GM13977 (cell line): ENCODE data around the gene UVSSA.

Experiments used
- DNase-seq: peaks from one replicate; pipeline ENCODE4 v3.0.0; 2012; ENCODE audit warnings: low spot score
- in situ Hi-C: fragments of 300-500 bp; cut with MboI; formaldehyde crosslinking; loops from one replicate; pipeline ENCODE4 v1.12.0; 2022; ENCODE audit warnings: low sequenced_read_pairs, low pct_unique_long_range_greater_than_20kb, mixed read lengths, inconsistent platforms; ENCODE audit not compliant: unreplicated experiment
- TF ChIP-seq, protein P1 (sequence below): IDR thresholded peaks from 2 replicates; pipeline ENCODE4 v1.5.1; 2012; ENCODE audit warnings: mild to moderate bottlenecking, control low read depth; ENCODE audit not compliant: insufficient read depth; ENCODE audit errors: extremely low read depth, missing control alignments

Gene UVSSA

DNA sequence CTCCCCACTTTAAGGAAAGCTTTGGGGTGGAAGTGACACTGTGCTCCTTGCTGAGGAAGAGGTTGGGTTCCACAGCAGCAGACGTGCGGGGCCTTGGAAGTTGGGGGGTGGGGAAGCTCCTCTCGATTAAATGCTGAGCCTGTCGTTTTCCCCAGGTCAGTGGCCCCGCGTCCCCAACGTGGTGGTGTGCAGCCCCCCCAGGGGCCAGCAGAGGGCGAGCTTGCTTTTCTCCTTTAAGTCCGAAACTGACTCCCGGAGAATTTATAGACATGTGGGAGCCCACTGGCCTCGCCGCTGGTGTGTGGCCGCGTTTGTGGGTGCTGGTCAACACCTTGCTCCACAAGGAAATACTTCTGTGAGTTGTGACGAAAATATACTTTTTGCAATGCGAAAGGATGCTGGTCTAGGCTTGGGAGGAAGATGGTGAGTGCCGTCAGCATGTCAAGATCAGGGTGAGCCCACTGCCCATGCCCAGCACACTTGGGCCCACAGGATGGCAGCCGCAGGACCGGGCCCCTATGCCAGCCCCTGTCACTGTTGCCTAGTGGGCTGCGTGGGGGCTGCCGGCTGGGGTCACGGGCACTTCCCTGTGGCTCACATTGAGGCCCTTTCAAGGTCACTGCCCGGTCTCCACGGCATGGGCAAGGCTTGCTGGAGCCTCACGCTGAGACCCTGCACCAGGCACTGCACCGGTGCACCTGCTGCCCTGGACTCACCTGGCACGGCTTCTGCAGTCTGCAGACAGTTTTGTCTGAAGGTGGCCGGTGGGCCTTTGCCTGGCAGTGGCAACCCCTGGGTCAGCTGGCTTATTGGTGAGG is 9.4 kb downstream of the UVSSA start:
- DNase-seq, result peak; percentile 85
- TF ChIP-seq, protein P1, sequence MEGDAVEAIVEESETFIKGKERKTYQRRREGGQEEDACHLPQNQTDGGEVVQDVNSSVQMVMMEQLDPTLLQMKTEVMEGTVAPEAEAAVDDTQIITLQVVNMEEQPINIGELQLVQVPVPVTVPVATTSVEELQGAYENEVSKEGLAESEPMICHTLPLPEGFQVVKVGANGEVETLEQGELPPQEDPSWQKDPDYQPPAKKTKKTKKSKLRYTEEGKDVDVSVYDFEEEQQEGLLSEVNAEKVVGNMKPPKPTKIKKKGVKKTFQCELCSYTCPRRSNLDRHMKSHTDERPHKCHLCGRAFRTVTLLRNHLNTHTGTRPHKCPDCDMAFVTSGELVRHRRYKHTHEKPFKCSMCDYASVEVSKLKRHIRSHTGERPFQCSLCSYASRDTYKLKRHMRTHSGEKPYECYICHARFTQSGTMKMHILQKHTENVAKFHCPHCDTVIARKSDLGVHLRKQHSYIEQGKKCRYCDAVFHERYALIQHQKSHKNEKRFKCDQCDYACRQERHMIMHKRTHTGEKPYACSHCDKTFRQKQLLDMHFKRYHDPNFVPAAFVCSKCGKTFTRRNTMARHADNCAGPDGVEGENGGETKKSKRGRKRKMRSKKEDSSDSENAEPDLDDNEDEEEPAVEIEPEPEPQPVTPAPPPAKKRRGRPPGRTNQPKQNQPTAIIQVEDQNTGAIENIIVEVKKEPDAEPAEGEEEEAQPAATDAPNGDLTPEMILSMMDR, result peak; percentile 81
- in situ Hi-C loops, result loop anchor here (10.0 kb wide), 1 partner anchor 222 kb away; no protein-coding TSS in a partner anchor

DNA sequence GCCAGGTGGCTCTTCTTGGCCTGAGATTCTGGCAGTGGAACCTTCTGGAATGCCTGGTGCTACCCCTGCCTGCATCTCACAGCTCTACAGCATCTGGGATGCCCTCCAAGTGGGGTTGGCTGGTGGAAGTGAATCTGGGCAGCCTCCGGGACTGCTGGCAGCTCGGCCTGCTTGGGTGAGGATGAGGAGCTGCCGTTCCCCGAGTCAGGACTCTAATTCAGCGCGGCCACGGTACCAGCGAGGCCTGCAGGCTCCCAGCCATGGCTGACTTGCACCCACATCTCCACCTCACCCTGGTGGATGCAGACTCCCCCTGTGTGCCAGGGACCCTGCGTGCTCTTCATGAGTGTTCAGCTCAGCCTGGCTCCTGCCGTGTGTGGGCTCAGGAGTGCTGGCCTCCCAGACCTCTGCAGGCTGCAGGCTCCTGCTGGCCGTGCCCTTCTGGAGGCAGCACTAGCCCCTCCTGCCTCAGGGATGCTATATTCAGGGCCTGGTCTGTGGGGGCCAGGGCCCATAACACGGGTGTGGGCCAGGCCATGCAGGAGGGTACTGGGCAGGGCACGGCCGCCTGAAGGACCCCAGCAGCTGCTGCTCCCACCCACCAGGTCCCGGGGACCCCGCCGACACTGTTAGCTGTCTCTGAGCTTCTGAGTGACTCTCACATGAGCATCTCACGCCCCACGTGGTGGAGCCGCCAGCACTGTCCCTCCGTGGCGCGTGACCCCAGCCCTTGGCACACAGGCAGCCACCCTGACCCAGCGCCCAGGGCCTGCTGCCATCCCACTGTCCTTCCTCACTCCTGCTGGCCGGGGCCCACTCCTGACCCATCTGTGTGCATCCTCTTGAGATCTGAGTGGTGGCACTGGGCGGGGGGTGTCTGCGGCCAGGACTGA is 10.6 kb downstream of the UVSSA start:
- TF ChIP-seq, protein P1, result no peak

DNA sequence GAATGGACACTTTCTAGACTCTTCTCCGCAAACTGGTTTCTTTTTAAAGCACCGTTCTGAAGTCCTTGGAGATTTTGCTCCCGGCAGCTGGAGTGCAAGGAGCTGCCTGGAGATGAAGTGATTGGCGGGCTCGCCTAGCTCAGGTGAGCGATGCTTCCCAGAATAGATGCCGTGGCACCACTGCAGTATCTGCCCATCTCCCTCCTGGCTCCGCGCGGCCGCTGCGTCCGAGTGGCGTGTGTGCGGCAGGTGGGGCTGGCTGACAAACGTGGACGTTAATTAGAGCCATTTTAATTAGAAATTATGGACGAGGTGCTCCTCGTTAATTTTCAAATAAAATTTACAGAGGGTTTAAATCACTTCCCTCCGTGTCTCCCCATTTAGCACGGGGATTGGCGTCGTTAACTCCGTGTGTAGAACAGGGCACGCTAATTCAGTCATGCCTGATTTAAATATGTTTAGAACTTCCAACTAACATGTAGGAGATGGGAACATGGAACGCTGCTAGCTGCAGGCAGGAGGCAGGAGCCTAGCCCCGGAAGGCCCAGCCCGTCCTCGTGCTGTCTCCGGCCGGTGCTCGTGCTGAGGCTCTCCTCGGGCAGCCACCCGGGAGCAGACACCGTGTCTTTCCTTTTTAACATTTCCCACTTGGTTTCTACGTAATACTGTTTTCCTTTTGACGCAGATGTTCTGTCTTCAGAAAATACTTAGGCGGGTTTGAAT is 11.6 kb downstream of the UVSSA start:
- in situ Hi-C loops, result loop anchor here (10.0 kb wide), 1 partner anchor 224 kb away; no protein-coding TSS in a partner anchor
- DNase-seq, result no peak
- TF ChIP-seq, protein P1, result no peak

More for the DNA sequence above, 10.6 kb downstream of the UVSSA start:
- no peak for DNase-seq
- in situ Hi-C loops, result loop anchor here (10.0 kb wide), 1 partner anchor 223 kb away; no protein-coding TSS in a partner anchor

DNA sequence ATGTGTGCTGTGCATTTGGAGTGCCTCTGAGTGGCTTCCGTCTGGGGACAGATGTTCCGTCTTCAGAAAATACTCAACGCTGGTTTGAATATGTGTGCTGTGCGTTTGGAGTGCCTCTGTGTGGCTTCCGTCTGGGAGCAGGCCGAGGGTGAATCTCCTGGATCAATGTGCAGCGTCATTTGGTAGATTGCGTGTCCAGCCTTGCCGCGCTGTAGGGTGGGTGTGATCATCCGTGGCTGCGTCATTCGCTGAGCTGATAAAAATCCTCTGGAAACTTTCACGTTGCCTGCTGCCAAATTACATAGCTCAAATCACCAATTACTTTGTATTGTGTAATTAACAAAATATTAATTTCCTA is 12.1 kb downstream of the UVSSA start:
- in situ Hi-C loops, result loop anchor here (10.0 kb wide), 1 partner anchor 224 kb away; no protein-coding TSS in a partner anchor
- no peak for DNase-seq
- TF ChIP-seq, protein P1, result no peak

DNA sequence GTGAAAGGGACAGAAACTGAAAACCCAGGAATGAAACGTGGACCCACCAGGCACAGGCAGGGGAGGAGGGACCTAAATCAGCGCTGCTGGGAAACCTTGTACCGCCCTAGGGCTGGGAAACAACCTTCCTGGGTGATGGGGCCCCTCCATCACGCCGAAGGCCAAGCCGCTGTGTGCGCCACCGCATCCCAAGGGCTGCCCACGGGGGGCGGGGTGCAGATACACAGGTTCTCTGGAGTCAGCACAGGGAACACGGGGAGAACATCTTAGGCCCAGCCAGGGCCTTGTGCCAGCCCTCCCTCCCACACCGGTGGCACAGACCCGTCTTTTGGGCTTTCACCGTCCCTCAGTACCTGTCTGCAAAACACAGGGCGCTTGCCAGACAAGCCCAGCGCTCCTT is 13.0 kb downstream of the UVSSA start:
- TF ChIP-seq, protein P1, result no peak
- in situ Hi-C loops, result loop anchor here (10.0 kb wide), 1 partner anchor 225 kb away; no protein-coding TSS in a partner anchor

More for the DNA sequence above, 13.0 kb downstream of the UVSSA start:
- DNase-seq, result no peak
